Measurements from ENCODE around the gene NPBWR2.

Gene NPBWR2

GRCh38 chr20:64098471-64099013 lies 8.8 kb downstream of the NPBWR2 start:
- TF ChIP-seq CTCF (IDR thresholded peaks at IDR 0.05; ENCODE audit: low read depth, low read length) = no peak
- no peak overlapping the region for H3K4me3 ChIP-seq (ENCODE audit: low read depth, low read length)

DNA sequence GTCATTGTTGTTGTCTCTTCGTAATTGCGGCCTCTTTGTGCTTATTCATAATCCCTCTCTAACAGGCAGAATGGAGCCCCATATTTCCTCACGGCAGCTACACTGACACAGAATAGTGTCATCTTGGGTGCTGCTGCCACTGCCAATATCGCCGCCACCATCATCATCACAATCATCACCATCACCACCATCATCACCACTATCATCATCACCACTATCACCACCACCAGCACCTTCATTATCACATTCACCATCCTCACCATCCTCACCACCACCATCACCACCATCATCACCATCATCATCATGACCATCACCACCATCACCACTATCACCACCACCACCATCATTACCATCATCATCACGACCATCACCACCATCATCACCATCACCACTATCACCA lies 10.8 kb downstream of the NPBWR2 start:
- H3K4me3 ChIP-seq (ENCODE audit: low read depth, low read length) = no peak overlapping the region
- no peak for TF ChIP-seq CTCF (IDR thresholded peaks at IDR 0.05; ENCODE audit: low read depth, low read length)

DNA sequence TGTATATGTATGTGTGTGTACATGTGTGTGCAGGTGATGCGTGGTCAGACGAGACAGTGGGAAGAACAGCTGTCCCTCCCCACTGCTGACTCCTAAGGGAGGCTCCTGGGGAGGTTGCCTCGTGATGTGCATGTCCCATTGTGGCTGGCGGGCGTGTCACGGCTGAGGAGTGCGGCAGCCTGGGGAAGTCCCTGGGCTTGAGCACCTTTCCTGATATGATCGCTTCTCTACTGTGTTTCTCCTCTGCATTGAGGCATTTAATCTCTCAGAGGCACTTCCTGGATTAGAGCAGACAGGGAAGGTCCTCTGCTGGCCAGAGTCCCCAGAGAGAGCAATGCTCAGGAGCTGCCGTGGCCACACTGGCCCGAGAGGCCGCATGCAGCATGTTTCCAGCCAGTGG lies 11.4 kb downstream of the NPBWR2 start:
- no peak for TF ChIP-seq CTCF (IDR thresholded peaks at IDR 0.05; ENCODE audit: low read depth, low read length)
- H3K4me3 ChIP-seq (ENCODE audit: low read depth, low read length) = no peak overlapping the region

DNA sequence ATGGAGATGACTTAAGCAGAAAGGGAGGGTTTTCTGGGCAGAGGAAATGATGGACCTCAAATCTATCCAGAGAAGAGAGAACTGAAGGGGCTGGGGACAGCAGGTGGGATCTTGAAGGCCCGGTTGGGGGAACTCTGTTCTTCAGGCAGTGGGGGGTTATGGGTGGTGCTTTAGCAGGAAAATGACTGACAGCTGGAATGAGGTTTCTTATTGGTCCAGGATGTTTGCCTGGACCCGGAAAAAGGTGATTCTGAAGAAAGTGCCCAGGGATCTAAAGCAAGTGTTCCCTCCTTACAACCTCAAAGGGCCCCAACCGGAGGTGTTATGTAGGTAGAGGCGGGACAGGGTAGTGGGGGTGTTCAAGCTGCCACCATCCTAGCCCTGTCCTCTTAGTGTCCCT lies 11.9 kb downstream of the NPBWR2 start:
- TF ChIP-seq CTCF (IDR thresholded peaks at IDR 0.05; ENCODE audit: low read depth, low read length) = no peak
- H3K4me3 ChIP-seq (ENCODE audit: low read depth, low read length) = no peak overlapping the region

GRCh38 chr20:64093013-64093503 lies 14.3 kb downstream of the NPBWR2 start:
- TF ChIP-seq CTCF (IDR thresholded peaks at IDR 0.05; ENCODE audit: low read depth, low read length) = no peak
- H3K4me3 ChIP-seq (ENCODE audit: low read depth, low read length) = no peak overlapping the region

GRCh38 chr20:64092258-64093012 lies 14.9 kb downstream of the NPBWR2 start:
- TF ChIP-seq CTCF (IDR thresholded peaks at IDR 0.05; ENCODE audit: low read depth, low read length) = no peak
- no peak overlapping the region for H3K4me3 ChIP-seq (ENCODE audit: low read depth, low read length)

DNA sequence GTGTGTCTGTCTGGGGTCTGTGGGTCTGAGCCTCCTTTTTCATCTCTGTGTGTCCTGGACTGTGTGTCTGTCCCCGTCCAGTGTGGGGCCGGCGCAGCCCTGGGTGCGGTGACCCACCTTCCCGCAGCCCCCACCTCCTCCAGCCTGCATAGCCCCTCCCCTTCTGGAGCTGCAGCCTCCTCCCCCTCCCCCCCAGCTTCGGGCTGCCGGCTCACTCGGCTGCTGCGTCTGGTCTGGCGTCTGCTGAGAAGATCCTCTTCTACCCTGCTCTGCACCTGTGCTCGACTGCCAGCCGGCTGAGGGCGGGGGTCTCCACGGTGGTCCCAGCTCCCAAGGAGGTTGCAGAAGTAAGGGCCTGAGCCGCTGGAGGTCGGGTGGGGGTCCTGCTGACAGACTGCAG lies 15.6 kb downstream of the NPBWR2 start:
- TF ChIP-seq CTCF (IDR thresholded peaks at IDR 0.05; ENCODE audit: low read depth, low read length) = no peak
- H3K4me3 ChIP-seq (ENCODE audit: low read depth, low read length) = no peak overlapping the region
